ENCODE data around the gene DNLZ. TPM values are rescaled to one million over a fixed set of nuclear protein-coding genes. Genes with fewer than 3 reads are reported as not detected.

The DNLZ gene
- total and polyA plus RNA-seq, 10 of the 15 experiments (the other 5 are each of a cell fraction or from before 2014, with no cell fraction given): 0.66 to 29.7 (median 14.7) TPM; not detected in 1

GRCh38 chr9:136410500-136411287, 47.1 kb upstream of the DNLZ start, which contains the start of the genes ENTR1 and PMPCA (continued):
- TF ChIP-seq NKRF (conservative IDR thresholded peaks at IDR 0.05) (peak; percentile 75), ZBTB4 (CRISPR knock-in tag; IDR thresholded peaks at IDR 0.05) (no peak), CHD4 (IDR thresholded peaks at IDR 0.05) (no peak), FOXM1 (IDR thresholded peaks at IDR 0.05; ENCODE audit: low read depth, low read length) (no peak), KLF5 (IDR thresholded peaks at IDR 0.05; ENCODE audit: partially characterized antibody) (no peak), CREB1 (IDR thresholded peaks at IDR 0.05; ENCODE audit: low read depth) (peak; percentile 95), DPF2 (IDR thresholded peaks at IDR 0.05) (no peak), CHD1 (IDR thresholded peaks at IDR 0.05; ENCODE audit: low read depth, low read length) (no peak), RELB (IDR thresholded peaks at IDR 0.05; ENCODE audit: low read depth) (peak; percentile 97), NRF1 (conservative IDR thresholded peaks at IDR 0.05; ENCODE audit: low read depth, low read length) (no peak), ATF2 (IDR thresholded peaks at IDR 0.05; ENCODE audit: low read length) (no peak), MYC (IDR thresholded peaks at IDR 0.05; ENCODE audit: insufficient read depth, insufficient read length, insufficient replicate concordance, low read length, severe bottlenecking) (no peak), ELK1 (IDR thresholded peaks at IDR 0.05; ENCODE audit: low read depth, low read length) (peak; percentile 88)

Data from GM12878 (cell line).